ENCODE measurements around the gene TCF7L2.

GRCh38 chr10:113038985-113039384 lies 88.9 kb downstream of the TCF7L2 start:
- TF ChIP-seq, protein P1, sequence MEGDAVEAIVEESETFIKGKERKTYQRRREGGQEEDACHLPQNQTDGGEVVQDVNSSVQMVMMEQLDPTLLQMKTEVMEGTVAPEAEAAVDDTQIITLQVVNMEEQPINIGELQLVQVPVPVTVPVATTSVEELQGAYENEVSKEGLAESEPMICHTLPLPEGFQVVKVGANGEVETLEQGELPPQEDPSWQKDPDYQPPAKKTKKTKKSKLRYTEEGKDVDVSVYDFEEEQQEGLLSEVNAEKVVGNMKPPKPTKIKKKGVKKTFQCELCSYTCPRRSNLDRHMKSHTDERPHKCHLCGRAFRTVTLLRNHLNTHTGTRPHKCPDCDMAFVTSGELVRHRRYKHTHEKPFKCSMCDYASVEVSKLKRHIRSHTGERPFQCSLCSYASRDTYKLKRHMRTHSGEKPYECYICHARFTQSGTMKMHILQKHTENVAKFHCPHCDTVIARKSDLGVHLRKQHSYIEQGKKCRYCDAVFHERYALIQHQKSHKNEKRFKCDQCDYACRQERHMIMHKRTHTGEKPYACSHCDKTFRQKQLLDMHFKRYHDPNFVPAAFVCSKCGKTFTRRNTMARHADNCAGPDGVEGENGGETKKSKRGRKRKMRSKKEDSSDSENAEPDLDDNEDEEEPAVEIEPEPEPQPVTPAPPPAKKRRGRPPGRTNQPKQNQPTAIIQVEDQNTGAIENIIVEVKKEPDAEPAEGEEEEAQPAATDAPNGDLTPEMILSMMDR (IDR thresholded peaks at IDR 0.05) = no peak
- TF ChIP-seq POLR2AphosphoS5 (IDR thresholded peaks at IDR 0.05; ENCODE audit: insufficient read depth in 1 of 2, low read depth in 1 of 2) = no peak
